Hepatocyte (in vitro differentiated cells): ENCODE measurements around the gene KRTAP12-2.

Experiments used
- CTCF ChIP-seq: fragments of 200-600 bp; sonication (generic); IDR thresholded peaks from 2 replicates; pipeline ENCODE4 v1.5.1; 2016; ENCODE audit warnings: antibody characterized with exemption, mild to moderate bottlenecking; ENCODE audit not compliant: poor library complexity
- EZH2 ChIP-seq: fragments of 200-600 bp; sonication (generic); IDR thresholded peaks from 2 replicates; pipeline ENCODE4 v1.6.1; 2016; ENCODE audit warnings: antibody characterized with exemption, mild to moderate bottlenecking, borderline replicate concordance
- EZH2phosphoT487 ChIP-seq: fragments of 200-600 bp; sonication (generic); IDR thresholded peaks from one replicate; pipeline ENCODE4 v1.6.1; 2018; ENCODE audit warnings: antibody characterized with exemption, mild to moderate bottlenecking, low read depth, moderate library complexity; ENCODE audit not compliant: unreplicated experiment, severe bottlenecking

GRCh38 chr21:44694776-44695175 is 28.0 kb upstream of the KRTAP12-2 start:
- no peak for TF ChIP-seq CTCF
- no peak for TF ChIP-seq EZH2
- no peak for TF ChIP-seq EZH2phosphoT487
